ENCODE results near the gene LARGE1.

The LARGE1 gene

GRCh38 chr22:33873666-33874065 is 46.6 kb downstream of the LARGE1 start:
- Mint-ChIP-seq H3K4me3 (no peak overlapping the region), H3K9me3 (no peaks in the 10 kb centered on the region), H3K27ac (peak overlapping the region in 1 of 3 experiments; percentile 2), H3K36me3 (ENCODE audit: low read depth) (no peaks in the 10 kb centered on the region), H3K4me1 (peaks cover 18% of the 10 kb centered on the region), H3K27me3 (ENCODE audit: low read depth) (no peaks in the 10 kb centered on the region)
- TF ChIP-seq CTCF (IDR thresholded peaks at IDR 0.05; ENCODE audit: unreplicated experiment in 3 of 3): no peak

- Mint-ChIP-seq H3K9me3 (no peaks in the 10 kb centered on the region), H3K27ac (peak overlapping the region in 1 of 3 experiments; percentile 56), H3K4me3 (no peak overlapping the region), H3K36me3 (ENCODE audit: low read depth) (no peaks in the 10 kb centered on the region), H3K27me3 (ENCODE audit: low read depth) (no peaks in the 10 kb centered on the region), H3K4me1 (peaks cover 18% of the 10 kb centered on the region)
- TF ChIP-seq CTCF (IDR thresholded peaks at IDR 0.05; ENCODE audit: unreplicated experiment in 3 of 3): no peak
These were observed 47.1 kb downstream of the LARGE1 start for GRCh38 chr22:33873186-33873585.

- Mint-ChIP-seq H3K27me3 (ENCODE audit: low read depth) (no peaks in the 10 kb centered on the region), H3K27ac (peak overlapping the region in 1 of 3 experiments; percentile 9), H3K9me3 (no peaks in the 10 kb centered on the region), H3K36me3 (ENCODE audit: low read depth) (no peaks in the 10 kb centered on the region), H3K4me1 (peaks cover 18% of the 10 kb centered on the region), H3K4me3 (no peak overlapping the region)
- no peak for TF ChIP-seq CTCF (IDR thresholded peaks at IDR 0.05; ENCODE audit: unreplicated experiment in 3 of 3)
These were observed 48.3 kb downstream of the LARGE1 start for GRCh38 chr22:33871935-33872334.

- Mint-ChIP-seq H3K27me3 (ENCODE audit: low read depth) (no peaks in the 10 kb centered on the region), H3K36me3 (ENCODE audit: low read depth) (no peaks in the 10 kb centered on the region), H3K4me3 (no peak overlapping the region), H3K4me1 (peaks cover 19% of the 10 kb centered on the region), H3K27ac (no peak overlapping the region), H3K9me3 (no peaks in the 10 kb centered on the region)
- no peak for TF ChIP-seq CTCF (IDR thresholded peaks at IDR 0.05; ENCODE audit: unreplicated experiment in 3 of 3)
These were observed 50.3 kb downstream of the LARGE1 start for GRCh38 chr22:33869946-33870345.

- no peak overlapping the region for H3K27ac Mint-ChIP-seq
- H3K36me3 Mint-ChIP-seq (ENCODE audit: low read depth): no peaks in the 10 kb centered on the region
- H3K4me1 Mint-ChIP-seq: peaks cover 4% of the 10 kb centered on the region
- H3K4me3 Mint-ChIP-seq: no peak overlapping the region
- H3K9me3 Mint-ChIP-seq: no peaks in the 10 kb centered on the region
- H3K27me3 Mint-ChIP-seq (ENCODE audit: low read depth): no peaks in the 10 kb centered on the region
- no peak for TF ChIP-seq CTCF (IDR thresholded peaks at IDR 0.05; ENCODE audit: unreplicated experiment in 3 of 3)
These were observed 52.3 kb downstream of the LARGE1 start for GRCh38 chr22:33867971-33868370.

GRCh38 chr22:33867118-33867866 is 53.0 kb downstream of the LARGE1 start:
- Mint-ChIP-seq H3K9me3 (no peaks in the 10 kb centered on the region), H3K4me3 (no peak overlapping the region), H3K27ac (no peak overlapping the region), H3K36me3 (ENCODE audit: low read depth) (no peaks in the 10 kb centered on the region), H3K4me1 (peaks cover 4% of the 10 kb centered on the region), H3K27me3 (ENCODE audit: low read depth) (no peaks in the 10 kb centered on the region)
- no peak for TF ChIP-seq CTCF (IDR thresholded peaks at IDR 0.05; ENCODE audit: unreplicated experiment in 3 of 3)

Measured in nephron (organoid).